Measurements from ENCODE around the gene TAF4.

The TAF4 gene

GRCh38 chr20:61925555-61926252 lies 140.0 kb downstream of the TAF4 start:
- DNase-seq = no peak
- intact Hi-C loops (cut with DNase I) = no loop called here

DNA sequence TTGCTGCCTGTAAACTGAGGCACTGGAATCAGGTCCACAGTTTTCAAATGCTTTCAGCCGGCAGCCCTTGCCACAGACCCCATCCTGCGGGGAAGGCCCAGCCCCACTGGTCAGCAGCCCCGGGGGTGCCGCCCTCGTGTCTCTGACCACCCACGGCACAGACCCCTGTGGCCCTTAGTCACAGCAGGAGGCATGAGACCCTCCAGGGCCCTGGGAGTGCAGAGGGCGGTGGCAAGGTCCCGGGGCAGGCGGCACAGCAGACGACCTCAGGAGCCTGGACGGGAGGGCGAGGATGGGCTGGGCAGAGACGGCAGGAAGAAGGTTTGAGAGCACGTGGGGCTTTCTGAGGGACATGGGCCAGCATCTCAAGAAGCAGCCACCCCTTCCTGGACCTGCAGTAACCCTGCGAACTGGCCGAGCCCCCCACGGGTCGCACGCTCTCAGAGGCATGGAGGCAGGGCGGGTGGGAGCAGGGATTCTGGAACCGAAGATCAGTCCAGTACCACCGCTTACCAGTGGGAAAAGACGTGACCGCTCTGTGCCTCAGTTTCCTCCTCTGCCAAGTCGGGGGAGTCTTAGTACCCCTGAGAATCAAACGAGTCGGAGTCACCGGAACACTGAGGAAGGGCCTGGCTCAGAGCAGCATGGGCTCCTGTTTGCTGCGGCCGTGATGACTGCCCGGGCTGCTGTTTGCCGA lies 140.7 kb downstream of the TAF4 start:
- intact Hi-C loops (cut with DNase I) = no loop called here
- DNase-seq = no peak

Measured in head of caudate nucleus (tissue), 42 donors.